Right atrium auricular region (tissue), 2 donors: ENCODE results near the gene BBS9. TPM values are rescaled to one million over a fixed set of nuclear protein-coding genes. Genes with fewer than 3 reads are reported as not detected.
"Not testable (repeated sequence)": the region's sequence is repeated elsewhere in the genome, so short reads cannot be mapped to it uniquely, and the experiment has no call there.

ENCODE experiments used
- DNase-seq: peaks from one replicate; pipeline ENCODE4 v3.0.0-alpha.2; 2019; ENCODE audit warnings: low spot score
- H3K27ac ChIP-seq, 2 donors: fragments of 200-600 bp; sonication (generic); 1 replicate in 1 of 2; 2 replicates in 1 of 2; pipeline ENCODE4 v1.5.1; 2016 to 2019
- H3K27me3 ChIP-seq, 2 donors: fragments of 200-600 bp; sonication (generic); one replicate each; pipeline versions ENCODE4 v1.5.1 to v1.6.0; 2017 to 2019
- H3K36me3 ChIP-seq: fragments of 200-600 bp; sonication (generic); one replicate; pipeline ENCODE4 v1.5.1; 2016
- H3K4me1 ChIP-seq, 2 donors: fragments of 200-600 bp; sonication (generic); one replicate each; pipeline versions ENCODE4 v1.5.1 to v1.6.0; 2017 to 2019
- H3K4me3 ChIP-seq, 2 donors: fragments of 200-600 bp; sonication (generic); 1 replicate in 1 of 2; 2 replicates in 1 of 2; pipeline ENCODE4 v1.5.1; 2017 to 2019; ENCODE audit warnings: mild to moderate bottlenecking in 1 of 2, moderate library complexity in 1 of 2
- H3K9me3 ChIP-seq, 2 donors: fragments of 200-600 bp; sonication (generic); one replicate each; pipeline ENCODE4 v1.5.1; 2019
- CTCF ChIP-seq, 2 donors: fragments of 200-600 bp; sonication (generic); IDR thresholded peaks; one replicate each; pipeline ENCODE4 v1.5.1; 2019; ENCODE audit warnings: antibody characterized with exemption in 2 of 2
- total RNA-seq, 2 donors: library from RNA; depleted of rRNA; stranded (reverse); fragments of >200 nt; gene quantifications; one replicate each; pipeline ENCODE4 v1.1.0, GENCODE V29; 2016

The BBS9 gene
- total RNA-seq, 2 donors from 2014 or later = 13.3 to 13.8 TPM

- no peaks in the 10 kb centered on the region for H3K36me3 ChIP-seq
- H3K9me3 ChIP-seq = peaks cover 8 to 30% of the 10 kb centered on the region in 2 donors
- no peak for TF ChIP-seq CTCF (IDR thresholded peaks at IDR 0.05)
- H3K4me1 ChIP-seq = no peaks in the 10 kb centered on the region
- no peak overlapping the region for H3K4me3 ChIP-seq
- no peak overlapping the region for H3K27ac ChIP-seq
- DNase-seq = no peak
- H3K27me3 ChIP-seq = no peaks in the 10 kb centered on the region
Measured at GRCh38 chr7:33298848-33299247, 169.5 kb downstream of the BBS9 start.

GRCh38 chr7:33299425-33299824, 170.1 kb downstream of the BBS9 start:
- H3K27ac ChIP-seq = no peak overlapping the region
- no peaks in the 10 kb centered on the region for H3K4me1 ChIP-seq
- H3K36me3 ChIP-seq = no peaks in the 10 kb centered on the region
- peaks cover 8 to 30% of the 10 kb centered on the region in 2 donors for H3K9me3 ChIP-seq
- no peak for DNase-seq
- TF ChIP-seq CTCF (IDR thresholded peaks at IDR 0.05) = no peak
- no peaks in the 10 kb centered on the region for H3K27me3 ChIP-seq
- no peak overlapping the region for H3K4me3 ChIP-seq

GRCh38 chr7:33300131-33300530, 170.8 kb downstream of the BBS9 start:
- TF ChIP-seq CTCF (IDR thresholded peaks at IDR 0.05) = no peak
- H3K36me3 ChIP-seq = no peaks in the 10 kb centered on the region

GRCh38 chr7:33300742-33301141, 171.4 kb downstream of the BBS9 start:
- no peak overlapping the region for H3K4me3 ChIP-seq
- H3K9me3 ChIP-seq = peaks cover 8 to 30% of the 10 kb centered on the region in 2 donors
- no peaks in the 10 kb centered on the region for H3K27me3 ChIP-seq
- H3K27ac ChIP-seq = no peak overlapping the region
- no peaks in the 10 kb centered on the region for H3K4me1 ChIP-seq
- no peak for TF ChIP-seq CTCF (IDR thresholded peaks at IDR 0.05)
- H3K36me3 ChIP-seq = no peaks in the 10 kb centered on the region
- DNase-seq = no peak

More at GRCh38 chr7:33300131-33300530, 170.8 kb downstream of the BBS9 start:
- no peak overlapping the region for H3K27ac ChIP-seq
- H3K9me3 ChIP-seq = peaks cover 8 to 30% of the 10 kb centered on the region in 2 donors
- DNase-seq = no peak
- no peaks in the 10 kb centered on the region for H3K27me3 ChIP-seq
- no peak overlapping the region for H3K4me3 ChIP-seq
- H3K4me1 ChIP-seq = no peaks in the 10 kb centered on the region

- H3K9me3 ChIP-seq = peaks cover 8 to 30% of the 10 kb centered on the region in 2 donors
- DNase-seq, H3K4me3 ChIP-seq, H3K27me3 ChIP-seq, H3K4me1 ChIP-seq, H3K36me3 ChIP-seq, H3K27ac ChIP-seq: not testable (repeated sequence)
Measured at GRCh38 chr7:33303978-33304557, 174.7 kb downstream of the BBS9 start.

- no peaks in the 10 kb centered on the region for H3K27me3 ChIP-seq
- TF ChIP-seq CTCF (IDR thresholded peaks at IDR 0.05) = no peak
- no peak overlapping the region for H3K4me3 ChIP-seq
- no peak for DNase-seq
- H3K9me3 ChIP-seq = peaks cover 0 to 3% of the 10 kb centered on the region in 2 donors
- H3K27ac ChIP-seq = no peak overlapping the region
- no peaks in the 10 kb centered on the region for H3K4me1 ChIP-seq
- H3K36me3 ChIP-seq = no peaks in the 10 kb centered on the region
Measured at GRCh38 chr7:33307205-33307604, 177.8 kb downstream of the BBS9 start.
